Smooth muscle cell of the brain vasculature (primary cell): Measurements from ENCODE around the gene PALM3.
A peak's percentile ranks its signal among the peaks of the same experiment; 100 is the strongest.

Experiments used
- DNase-seq: peaks from one replicate; pipeline ENCODE4 v3.0.0-alpha.2; 2012; ENCODE audit warnings: low read depth, low spot score

The PALM3 gene

GRCh38 chr19:14089412-14089661 is 27.5 kb upstream of the PALM3 start:
- no peak for DNase-seq

GRCh38 chr19:14088634-14089411 is 26.9 kb upstream of the PALM3 start:
- no peak for DNase-seq

GRCh38 chr19:14086098-14086497 is 24.2 kb upstream of the PALM3 start:
- no peak for DNase-seq

GRCh38 chr19:14085309-14085995 is 23.6 kb upstream of the PALM3 start, which contains the start of gene C19orf67:
C19orf67 (minus strand) TSS chr19:14085783; CDS start chr19:14085627, 156 bp downstream.
- DNase-seq = no peak

- no peak for DNase-seq
These were observed 20.7 kb upstream of the PALM3 start for GRCh38 chr19:14082675-14082960.

- no peak for DNase-seq
These were observed 20.2 kb upstream of the PALM3 start for GRCh38 chr19:14081797-14082674.

- DNase-seq = peak; percentile 100
These were observed 19.3 kb upstream of the PALM3 start for GRCh38 chr19:14080887-14081796.

GRCh38 chr19:14078411-14078810 is 16.5 kb upstream of the PALM3 start:
- no peak for DNase-seq

- DNase-seq = no peak
These were observed 12.3 kb upstream of the PALM3 start for GRCh38 chr19:14073925-14074838.

- DNase-seq = peak; percentile 36
These were observed 11.5 kb upstream of the PALM3 start for GRCh38 chr19:14073261-14073924.

- DNase-seq = no peak
These were observed 10.8 kb upstream of the PALM3 start, which contains the start of gene MISP3 for GRCh38 chr19:14072535-14073260. MISP3 (plus strand) TSS chr19:14072786; CDS start chr19:14073310, 524 bp downstream.

- DNase-seq = no peak
These were observed 8.6 kb upstream of the PALM3 start for GRCh38 chr19:14070268-14071050.

GRCh38 chr19:14066134-14066533 is 4.3 kb upstream of the PALM3 start:
- no peak for DNase-seq

- DNase-seq = no peak
These were observed 1.2 kb upstream of the PALM3 start for GRCh38 chr19:14063105-14063504.

- DNase-seq = no peak
These were observed 631 bp upstream of the PALM3 start for GRCh38 chr19:14062558-14062855.

GRCh38 chr19:14061081-14061749 is 661 bp downstream of the PALM3 start:
- DNase-seq = no peak

GRCh38 chr19:14059652-14060155 is 2.2 kb downstream of the PALM3 start:
- no peak for DNase-seq

GRCh38 chr19:14059093-14059480 is 2.8 kb downstream of the PALM3 start:
- no peak for DNase-seq
